ENCODE measurements around the gene KRT17.

GRCh38 chr17:41653421-41653820 lies 29.0 kb upstream of the KRT17 start:
- TF ChIP-seq CTCF (IDR thresholded peaks at IDR 0.05) (no peak), POLR2A (IDR thresholded peaks at IDR 0.05) (no peak)
